ENCODE data around the gene RGS10.

The RGS10 gene

GRCh38 chr10:119501690-119502089 lies 40.8 kb downstream of the RGS10 start:
- Histone ChIP-seq H3K36me3 (ENCODE audit: control insufficient read depth in 2 of 2, insufficient read depth in 1 of 2, low read length in 2 of 2) (peaks cover 0 to 12% of the 10 kb centered on the region in 2 experiments; a peak in 1 of 3 replicates), H3K4me3 (ENCODE audit: low read depth, low read length) (no peak overlapping the region), H3K4me1 (ENCODE audit: control insufficient read depth, insufficient read depth, low read length) (no peaks in the 10 kb centered on the region), H3K9me3 (ENCODE audit: control insufficient read depth, insufficient read depth, low read depth, low read length) (no peaks in the 10 kb centered on the region), H3K27ac (ENCODE audit: extremely low read depth, low read depth, low read length) (no peak overlapping the region)
- ChIA-PET CTCF (interaction anchor here (0.5 kb wide), 1 partner anchor 13 kb away, joined by 3 read pairs; no protein-coding TSS in a partner anchor), POLR2A (interaction anchor here (0.6 kb wide), 1 partner anchor 84 kb away, joined by 4 read pairs; no protein-coding TSS in a partner anchor)
- TF ChIP-seq ZNF335 (tag by site-specific recombination; conservative IDR thresholded peaks at IDR 0.05) = no peak
- TF ChIP-seq ZNF747 (tag by site-specific recombination; IDR thresholded peaks at IDR 0.05) = no peak

- Histone ChIP-seq H3K27ac (ENCODE audit: extremely low read depth, low read depth, low read length) (no peak overlapping the region), H3K9me3 (ENCODE audit: control insufficient read depth, insufficient read depth, low read depth, low read length) (no peaks in the 10 kb centered on the region), H3K4me3 (ENCODE audit: low read depth, low read length) (no peak overlapping the region), H3K4me1 (ENCODE audit: control insufficient read depth, insufficient read depth, low read length) (no peaks in the 10 kb centered on the region), H3K36me3 (ENCODE audit: control insufficient read depth in 2 of 2, insufficient read depth in 1 of 2, low read length in 2 of 2) (peaks cover 0 to 12% of the 10 kb centered on the region in 2 experiments; a peak in 1 of 3 replicates)
- no peak for TF ChIP-seq ZNF335 (tag by site-specific recombination; conservative IDR thresholded peaks at IDR 0.05)
- TF ChIP-seq OSR2 (tag by site-specific recombination; IDR thresholded peaks at IDR 0.05) = no peak
- no peak for TF ChIP-seq ZNF341 (tag by site-specific recombination; IDR thresholded peaks at IDR 0.05; ENCODE audit: low read depth)
- no peak for TF ChIP-seq ZNF626 (tag by site-specific recombination; IDR thresholded peaks at IDR 0.05)
- no peak for TF ChIP-seq ZFP41 (tag by site-specific recombination; IDR thresholded peaks at IDR 0.05; ENCODE audit: borderline replicate concordance)
- TF ChIP-seq PBX3 (CRISPR knock-in tag; IDR thresholded peaks at IDR 0.05) = no peak
- ChIA-PET CTCF (interaction anchor here (0.6 to 1.6 kb wide), 2 partner anchors 11 to 62 kb away, joined by 6 to 8 read pairs; no protein-coding TSS in a partner anchor), POLR2A (interaction anchor here (0.6 kb wide), 1 partner anchor 42 kb away, joined by 5 read pairs; no protein-coding TSS in a partner anchor)
Observed at GRCh38 chr10:119500821-119501220, 41.7 kb downstream of the RGS10 start.

- Histone ChIP-seq H3K27ac (ENCODE audit: extremely low read depth, low read depth, low read length) (no peak overlapping the region), H3K36me3 (ENCODE audit: control insufficient read depth in 2 of 2, insufficient read depth in 1 of 2, low read length in 2 of 2) (peaks cover 0 to 12% of the 10 kb centered on the region in 2 experiments; a peak in 1 of 3 replicates), H3K4me1 (ENCODE audit: control insufficient read depth, insufficient read depth, low read length) (no peaks in the 10 kb centered on the region), H3K4me3 (ENCODE audit: low read depth, low read length) (no peak overlapping the region), H3K9me3 (ENCODE audit: control insufficient read depth, insufficient read depth, low read depth, low read length) (no peaks in the 10 kb centered on the region)
- ChIA-PET POLR2A (interaction anchor here (0.6 kb wide), 1 partner anchor 43 kb away, joined by 5 read pairs; no protein-coding TSS in a partner anchor), CTCF (interaction anchor here (0.6 to 1.6 kb wide), 4 partner anchors 9 to 110 kb away, joined by 3 to 8 read pairs (median 6); no protein-coding TSS in a partner anchor)
- TF ChIP-seq ZNF292 (tag by site-specific recombination; IDR thresholded peaks at IDR 0.05; ENCODE audit: borderline replicate concordance, low read depth) = no peak
- no peak for TF ChIP-seq ZNF37A (tag by site-specific recombination; IDR thresholded peaks at IDR 0.05)
- TF ChIP-seq ZNF521 (tag by site-specific recombination; IDR thresholded peaks at IDR 0.05) = no peak
- TF ChIP-seq ZNF518A (tag by site-specific recombination; conservative IDR thresholded peaks at IDR 0.05; ENCODE audit: low read depth) = no peak
- no peak for TF ChIP-seq AEBP2 (tag by site-specific recombination; IDR thresholded peaks at IDR 0.05; ENCODE audit: borderline replicate concordance)
- no peak for TF ChIP-seq IKZF3 (tag by site-specific recombination; IDR thresholded peaks at IDR 0.05)
- no peak for TF ChIP-seq ZNF549 (tag by site-specific recombination; IDR thresholded peaks at IDR 0.05)
- TF ChIP-seq ZNF366 (tag by site-specific recombination; conservative IDR thresholded peaks at IDR 0.05) = no peak
- no peak for TF ChIP-seq ZNF530 (tag by site-specific recombination; IDR thresholded peaks at IDR 0.05; ENCODE audit: low read depth)
- TF ChIP-seq ZNF362 (tag by site-specific recombination; IDR thresholded peaks at IDR 0.05) = no peak
- no peak for TF ChIP-seq ZNF624 (tag by site-specific recombination; IDR thresholded peaks at IDR 0.05)
- TF ChIP-seq ZNF623 (tag by site-specific recombination; IDR thresholded peaks at IDR 0.05) = no peak
- no peak for TF ChIP-seq KLF7 (tag by site-specific recombination; IDR thresholded peaks at IDR 0.05; ENCODE audit: borderline replicate concordance)
- no peak for TF ChIP-seq GLI2 (tag by site-specific recombination; IDR thresholded peaks at IDR 0.05; ENCODE audit: borderline replicate concordance, low read depth)
Observed at GRCh38 chr10:119500123-119500795, 42.3 kb downstream of the RGS10 start.

All from HEK293 (cell line).